Measurements from ENCODE around the gene FAM98A.

GRCh38 chr2:33602201-33602830, 3.2 kb upstream of the FAM98A start:
- no peak for TF ChIP-seq POLR2AphosphoS5 (IDR thresholded peaks at IDR 0.05)
- TF ChIP-seq POLR2A (IDR thresholded peaks at IDR 0.05), result no peak

Measured in stomach (tissue), 4 donors.